Left forelimb (tissue), 1 donor: ENCODE data around the gene KHDC4.
"Not testable (repeated sequence)": the region's sequence is repeated elsewhere in the genome, so short reads cannot be mapped to it uniquely, and the experiment has no call there.

Experiments used
- DNase-seq: peaks from one replicate; pipeline ENCODE4 v3.0.0-alpha.2; 2018; ENCODE audit warnings: low spot score

Gene KHDC4

DNA sequence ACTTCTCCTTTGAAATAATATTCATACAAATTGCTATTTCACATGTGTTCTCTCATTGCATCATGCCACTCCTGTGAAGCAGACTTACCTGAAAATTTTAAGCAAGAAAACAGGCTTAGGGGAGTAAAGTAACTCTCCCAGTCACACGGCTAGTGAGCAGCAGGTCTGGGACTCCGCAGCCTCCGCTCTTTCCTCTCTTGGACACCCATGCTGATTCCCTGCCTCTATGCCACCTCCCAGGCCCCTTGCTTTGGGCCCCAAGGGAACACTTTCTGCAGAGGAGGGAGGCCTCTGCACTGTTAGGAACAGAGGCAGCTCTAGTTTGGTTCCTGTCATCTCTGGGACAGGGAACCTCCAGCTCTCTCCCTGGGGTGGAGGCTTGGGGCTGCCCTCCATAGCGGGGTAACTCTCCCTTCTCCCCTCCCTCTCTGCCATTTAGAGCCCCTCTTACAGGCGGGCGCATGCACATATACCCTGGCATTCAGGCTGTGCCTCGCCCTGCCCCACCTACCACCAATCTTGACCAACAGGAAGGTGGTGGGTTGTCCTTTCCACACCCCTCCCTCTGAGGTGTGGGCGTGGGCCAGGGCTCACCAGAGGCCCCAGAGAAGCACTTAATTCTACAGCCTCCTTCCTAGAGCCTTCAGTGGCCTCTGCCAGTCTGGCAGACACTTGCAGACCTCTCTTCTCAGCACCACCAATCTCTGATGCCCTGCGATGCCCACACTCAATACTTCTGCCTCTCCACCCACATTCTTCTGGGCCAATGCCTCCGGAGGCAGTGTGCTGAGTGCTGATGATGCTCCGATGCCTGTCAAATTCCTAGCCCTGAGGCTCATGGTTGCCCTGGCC is 7.0 kb upstream of the KHDC4 start, which contains the start of gene RXFP4:
RXFP4 (plus strand) TSS at position 646 of the 852 bp plus-strand sequence; CDS start at position 718, 72 bp downstream.
- DNase-seq: no peak

DNA sequence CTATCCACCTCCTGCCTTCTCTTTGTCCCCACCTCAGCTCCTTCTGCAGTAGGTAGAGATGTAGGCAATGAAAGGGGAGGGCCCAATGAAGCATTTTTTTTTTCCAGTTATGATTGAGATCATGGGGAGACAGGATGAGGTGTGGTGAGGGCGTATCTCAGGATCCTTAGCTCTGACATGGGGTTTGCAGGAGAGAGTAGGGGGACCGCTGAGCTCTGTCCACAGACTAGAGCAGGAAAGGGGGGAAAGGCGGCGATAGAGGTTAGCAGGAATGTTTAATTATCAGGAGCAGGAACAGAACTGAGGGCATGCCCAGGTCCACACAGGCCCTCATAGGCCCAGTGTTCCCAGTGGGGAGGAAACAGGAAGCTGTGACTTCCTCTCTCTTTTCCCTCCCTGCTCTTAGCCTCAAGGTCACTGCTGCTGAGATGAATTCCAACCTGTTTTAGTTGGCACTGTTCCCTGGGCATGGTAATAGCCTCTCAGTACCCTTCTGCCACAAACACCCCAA is 6.3 kb upstream of the KHDC4 start:
- DNase-seq: no peak

DNA sequence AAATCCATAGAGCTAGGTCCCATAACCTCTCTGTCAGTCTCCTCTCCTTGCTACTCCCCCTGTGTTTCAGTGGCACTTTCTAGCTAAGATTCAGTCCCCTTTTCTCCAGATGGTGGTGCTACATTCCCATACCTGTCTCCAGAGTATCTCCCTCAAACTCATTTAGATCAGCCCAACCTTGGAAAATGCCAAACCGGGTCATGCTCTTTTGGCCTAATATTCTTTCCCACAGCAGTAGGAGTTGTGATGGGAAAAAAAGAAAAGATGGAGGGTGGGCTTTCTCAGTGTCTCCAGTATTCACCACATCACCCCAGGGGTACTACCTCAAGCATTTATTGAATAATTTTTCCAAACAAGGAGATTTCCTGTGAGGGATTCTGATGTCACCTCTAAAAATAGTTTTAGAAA is 4.0 kb upstream of the KHDC4 start:
- peak; percentile 33 for DNase-seq

DNA sequence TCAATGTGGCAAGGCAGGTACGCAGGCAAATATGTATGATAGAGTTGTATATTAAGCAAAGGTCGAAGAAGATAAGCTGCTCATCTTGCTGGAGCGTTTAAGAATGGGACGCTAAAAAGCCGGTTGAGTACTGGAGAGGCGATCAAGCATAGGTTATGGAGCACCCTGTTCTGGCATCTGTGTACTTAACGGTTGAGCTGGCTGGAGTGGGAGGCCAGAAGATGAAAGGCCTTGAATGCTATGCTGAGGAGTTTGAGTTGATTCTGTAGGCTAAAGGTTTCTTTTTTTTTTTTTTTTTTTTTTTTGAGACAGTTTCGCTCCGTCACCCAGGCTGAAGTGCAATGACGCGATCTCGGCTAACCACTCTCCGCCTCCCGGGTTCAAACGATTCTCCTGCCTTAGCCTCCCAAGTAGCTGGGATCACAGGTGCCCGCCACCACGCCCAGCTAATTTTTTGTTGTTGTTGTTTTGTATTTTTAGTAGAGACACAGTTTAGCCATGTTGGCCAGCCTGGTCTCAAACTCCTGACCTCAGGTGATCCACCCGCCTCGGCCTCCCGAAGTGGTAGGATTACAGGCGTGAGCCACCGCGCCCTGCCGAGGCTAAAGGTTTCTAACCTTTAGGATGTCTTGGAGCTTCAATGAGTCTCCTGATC is 850 bp upstream of the KHDC4 start:
- DNase-seq: no peak

DNA sequence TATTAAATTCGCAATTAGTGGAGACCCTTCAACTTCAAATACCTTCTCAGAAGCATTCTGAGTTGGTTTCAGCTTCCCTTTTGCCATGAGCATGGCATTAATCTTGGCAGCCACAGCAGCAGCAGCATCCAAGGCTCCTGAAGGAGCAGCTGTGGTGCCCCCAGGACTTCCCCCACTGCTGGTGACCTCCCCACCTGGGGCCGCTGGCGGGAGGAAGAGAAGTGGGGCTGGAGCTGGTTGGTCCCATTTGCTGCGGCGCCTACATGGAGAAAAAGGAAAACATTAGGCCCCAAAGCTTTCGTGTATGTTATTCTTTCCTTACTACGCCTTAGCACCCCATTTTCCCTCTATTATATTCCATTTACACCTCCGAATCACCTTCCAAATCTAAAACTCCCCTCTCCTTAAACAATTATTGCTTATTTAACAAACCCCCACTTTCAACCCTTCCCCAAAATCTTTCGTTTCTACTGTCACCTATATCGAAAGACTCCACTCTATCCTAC is 569 bp downstream of the KHDC4 start:
- DNase-seq: no peak

DNA sequence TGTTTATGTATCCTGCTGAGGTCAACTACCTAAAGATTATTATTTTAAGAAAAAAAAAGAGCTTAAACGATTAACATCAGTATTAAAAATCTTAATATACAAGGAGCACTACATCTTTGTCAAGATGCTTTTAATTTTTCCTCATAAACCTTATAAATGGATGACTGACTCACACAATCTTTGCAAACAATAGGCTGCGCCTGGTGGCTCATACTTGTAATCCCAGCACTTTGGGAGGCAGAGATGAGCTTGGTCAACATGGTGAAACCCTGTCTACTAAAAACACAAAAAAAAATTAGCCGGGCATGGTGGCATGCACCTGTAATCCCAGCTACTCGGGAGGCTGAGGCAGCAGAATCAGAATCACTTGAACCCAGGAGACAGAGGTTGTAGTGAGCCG is 1.7 kb downstream of the KHDC4 start:
- DNase-seq: no peak

DNA sequence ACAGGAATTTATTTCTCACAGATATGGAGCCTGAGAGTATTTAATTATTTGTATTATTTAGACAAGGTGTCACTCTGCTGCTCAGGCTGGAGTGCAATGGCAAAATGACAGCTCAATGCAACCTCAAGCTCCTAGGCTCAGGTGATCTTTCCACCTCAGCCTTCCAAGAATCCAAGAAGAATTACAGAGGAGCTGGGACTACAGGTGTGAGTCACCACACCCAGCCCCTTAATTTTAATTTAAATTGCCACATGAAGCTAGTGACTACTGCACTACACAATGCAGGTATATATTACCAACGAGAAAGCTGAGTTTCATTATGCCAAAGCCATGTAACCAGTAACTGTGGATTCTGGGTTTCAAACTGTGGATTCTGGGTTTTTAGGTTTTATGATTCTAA is 2.1 kb downstream of the KHDC4 start:
- no peak for DNase-seq

DNA sequence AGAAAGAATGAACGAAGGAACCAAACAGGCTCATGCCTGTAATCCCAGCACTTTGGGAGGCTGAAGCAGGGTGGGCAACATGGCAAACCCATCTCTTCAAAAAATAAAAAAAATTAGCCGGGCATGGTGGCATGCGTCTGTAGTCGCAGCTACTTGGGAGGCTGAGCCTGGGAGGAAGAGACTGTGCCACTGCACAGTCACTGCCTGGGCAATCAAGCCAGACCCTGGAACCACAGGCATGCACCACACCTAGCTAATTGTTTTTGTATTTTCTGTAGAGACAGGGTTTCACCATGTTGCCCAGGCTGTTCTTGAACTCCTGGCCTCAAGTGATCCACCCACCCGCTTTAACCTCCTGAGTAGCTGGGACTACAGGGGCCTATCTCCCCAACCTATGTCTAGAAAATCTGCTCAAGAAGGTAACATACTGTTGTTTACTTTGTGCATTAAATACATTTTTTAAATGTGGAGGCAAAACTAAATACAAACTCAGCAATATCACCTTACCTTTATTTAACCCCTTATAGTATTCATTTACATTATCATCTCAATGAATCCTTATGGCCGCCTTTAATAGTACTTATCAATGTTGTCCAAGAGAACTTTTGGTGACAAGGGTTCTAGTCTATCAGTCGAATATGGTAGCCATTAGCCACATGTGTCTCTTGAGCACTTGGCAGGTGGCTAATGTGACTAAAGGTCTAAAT is 2.7 kb downstream of the KHDC4 start:
- DNase-seq: no peak

DNA sequence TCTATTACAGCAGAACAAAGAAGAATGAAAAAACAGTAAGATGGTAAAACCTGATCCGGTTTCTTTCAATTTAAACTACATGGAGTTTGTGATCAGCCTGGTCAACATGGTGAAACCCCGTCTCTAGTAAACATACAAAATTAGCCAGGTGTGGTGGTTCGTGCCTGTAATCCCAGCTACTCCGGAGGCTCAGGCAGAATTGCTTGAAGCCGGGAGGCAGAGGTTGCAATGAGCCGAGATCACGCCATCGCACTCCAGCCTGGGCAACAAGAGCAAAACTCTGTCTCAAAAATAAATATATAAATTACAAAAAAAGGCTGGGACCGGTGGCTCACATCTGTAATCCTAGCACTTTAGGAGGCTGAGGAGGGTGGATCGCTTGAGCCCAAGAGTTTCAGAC is 3.5 kb downstream of the KHDC4 start:
- not testable (repeated sequence) for DNase-seq

DNA sequence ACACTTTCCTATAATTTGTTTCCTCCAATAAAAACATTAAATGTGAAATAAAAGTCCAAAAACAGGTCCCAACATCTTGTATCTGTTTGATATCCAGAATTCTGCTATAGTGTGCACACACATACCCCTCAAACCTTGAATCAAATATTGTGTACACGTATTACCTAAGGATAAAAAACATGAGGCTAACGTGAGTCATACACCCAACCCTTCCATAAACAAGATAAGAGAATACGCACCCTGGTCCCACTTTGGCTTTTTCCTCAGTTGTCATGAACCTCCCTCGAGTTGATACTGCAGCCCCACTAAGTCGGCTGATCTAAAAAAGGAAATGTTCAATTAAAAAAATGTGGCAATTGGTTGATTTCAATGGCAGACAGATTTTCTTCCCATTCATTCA is 5.2 kb downstream of the KHDC4 start:
- no peak for DNase-seq

DNA sequence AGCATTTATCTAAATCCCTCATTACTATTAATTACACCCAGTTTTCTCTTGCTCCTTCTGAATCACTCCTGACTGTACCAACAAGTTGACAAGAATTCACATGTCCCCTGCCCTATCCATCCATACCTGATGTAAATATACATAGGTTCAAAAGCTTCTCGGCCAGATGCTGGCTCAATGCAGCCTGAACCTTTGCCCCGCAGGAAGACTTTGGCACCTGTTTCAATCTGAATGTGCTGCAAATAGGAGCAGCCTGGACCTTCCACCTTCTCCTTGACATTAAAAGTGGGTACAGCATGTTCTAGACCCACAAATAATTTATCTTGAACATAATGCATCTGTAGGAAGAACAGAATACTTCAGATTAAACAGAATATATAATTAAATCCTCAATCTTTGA is 8.7 kb downstream of the KHDC4 start:
- DNase-seq: no peak

DNA sequence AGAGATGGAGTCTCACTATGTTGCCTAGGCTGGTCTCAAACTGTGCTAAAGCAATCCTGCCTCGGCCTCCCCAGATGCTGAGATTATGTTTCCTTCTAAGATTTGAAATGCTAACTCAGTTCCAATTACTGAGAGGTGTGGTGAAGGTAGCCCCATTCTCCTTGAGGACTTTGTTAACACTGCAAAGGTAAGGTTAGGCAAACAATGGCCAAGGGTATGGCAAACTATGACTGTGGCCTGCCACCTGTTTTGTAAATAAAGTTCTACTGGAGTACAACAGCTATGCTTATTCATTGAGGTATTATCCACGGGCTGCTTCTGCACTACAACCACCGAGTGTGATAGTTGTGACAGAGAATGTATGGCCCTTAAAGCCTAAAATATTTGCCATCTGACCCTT is 13.5 kb downstream of the KHDC4 start:
- no peak for DNase-seq

DNA sequence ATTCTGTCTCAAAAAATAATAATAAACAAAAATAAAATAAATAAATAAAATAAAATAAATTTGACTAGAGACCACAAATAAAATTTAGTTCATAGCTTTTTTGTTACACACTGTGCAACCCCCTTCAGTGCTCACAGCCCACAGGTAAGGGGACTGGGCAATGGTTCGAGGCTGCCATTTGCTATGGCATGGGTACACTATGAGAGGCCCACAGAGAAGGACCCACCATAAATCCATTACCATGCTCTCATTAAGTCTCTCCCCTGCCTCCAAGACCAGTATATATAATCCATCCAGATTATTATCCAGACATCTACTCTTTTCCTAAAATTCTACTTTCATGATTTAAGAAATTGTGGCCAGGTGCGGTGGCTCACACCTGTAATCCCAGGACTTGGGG is 14.4 kb downstream of the KHDC4 start:
- no peak for DNase-seq

DNA sequence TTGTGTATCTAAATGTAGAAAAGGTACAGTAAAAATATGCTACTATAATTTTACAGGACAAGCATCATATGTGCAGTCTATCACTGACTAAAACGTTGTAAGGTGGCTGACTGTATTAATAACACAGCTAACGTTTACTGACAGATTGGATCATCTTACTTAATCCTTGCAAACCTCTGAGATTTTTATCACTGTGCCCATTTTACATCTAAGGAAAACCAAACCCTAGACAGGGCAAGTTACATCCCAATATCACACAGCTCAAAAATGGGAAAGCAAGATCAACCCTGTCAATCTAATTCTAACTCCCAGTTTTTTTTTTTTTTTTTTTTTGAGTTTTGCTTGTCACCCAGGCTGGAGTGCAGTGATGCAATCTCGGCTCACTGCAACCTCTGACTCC is 15.6 kb downstream of the KHDC4 start:
- DNase-seq: no peak

DNA sequence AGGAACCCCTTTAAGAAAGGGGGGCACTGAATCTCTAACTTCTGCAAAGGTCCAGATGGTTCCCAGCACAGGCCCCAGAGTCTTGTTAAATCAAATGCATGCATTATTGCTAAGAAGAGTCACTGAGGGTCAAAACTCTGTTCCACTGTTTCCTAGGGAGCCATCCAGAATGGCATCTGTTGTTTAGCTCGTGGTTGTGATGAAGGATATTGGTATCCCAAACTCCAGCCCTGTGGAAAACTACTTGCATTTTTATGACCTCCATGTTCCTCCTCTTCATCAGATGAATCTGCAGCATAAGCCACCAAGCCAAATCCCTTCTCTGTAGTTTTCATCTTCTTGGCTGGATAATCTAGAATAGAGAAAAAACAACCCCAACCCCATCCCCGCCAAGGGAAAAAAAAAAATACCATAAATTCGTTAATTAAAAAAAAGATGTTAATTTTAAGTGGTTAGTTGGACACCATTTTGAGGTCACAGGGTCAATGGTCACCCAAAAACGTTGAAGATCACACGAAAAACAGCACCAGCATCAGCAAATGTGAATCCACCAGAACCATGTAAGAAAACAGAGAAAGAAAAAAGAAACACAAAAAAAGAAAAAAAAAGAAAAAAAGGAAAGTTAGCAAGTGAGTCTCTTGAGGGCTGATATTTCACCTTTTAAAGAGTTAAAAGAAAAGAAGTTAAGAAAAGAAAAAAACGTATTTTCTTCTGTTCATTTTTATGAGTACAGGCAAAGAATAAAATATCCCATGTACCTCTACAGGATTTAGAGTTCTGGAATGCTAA is 20.1 kb downstream of the KHDC4 start:
- DNase-seq: no peak

DNA sequence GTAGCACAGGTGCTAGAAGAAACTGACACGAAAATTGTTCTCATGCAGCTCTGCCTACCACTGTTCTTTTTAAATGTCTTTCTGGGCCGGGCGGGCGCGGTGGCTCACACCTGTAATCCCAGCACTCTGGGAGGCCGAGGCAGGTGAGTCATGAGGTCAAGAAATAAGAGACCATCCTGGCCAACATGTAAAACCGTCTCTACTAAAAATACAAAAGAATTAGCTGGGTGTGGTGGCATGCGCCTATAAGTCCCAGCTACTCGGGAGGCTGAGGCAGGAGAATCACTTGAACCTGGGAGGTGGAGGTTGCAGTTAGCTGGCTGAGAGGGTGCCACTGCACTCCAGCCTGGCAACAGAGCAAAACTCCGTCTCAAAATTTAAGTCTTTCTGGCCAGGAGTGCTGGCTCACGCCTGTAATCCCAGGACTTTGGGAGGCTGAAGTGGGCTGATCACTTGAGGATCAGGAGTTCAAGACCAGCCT is 22.1 kb downstream of the KHDC4 start:
- DNase-seq: no peak

DNA sequence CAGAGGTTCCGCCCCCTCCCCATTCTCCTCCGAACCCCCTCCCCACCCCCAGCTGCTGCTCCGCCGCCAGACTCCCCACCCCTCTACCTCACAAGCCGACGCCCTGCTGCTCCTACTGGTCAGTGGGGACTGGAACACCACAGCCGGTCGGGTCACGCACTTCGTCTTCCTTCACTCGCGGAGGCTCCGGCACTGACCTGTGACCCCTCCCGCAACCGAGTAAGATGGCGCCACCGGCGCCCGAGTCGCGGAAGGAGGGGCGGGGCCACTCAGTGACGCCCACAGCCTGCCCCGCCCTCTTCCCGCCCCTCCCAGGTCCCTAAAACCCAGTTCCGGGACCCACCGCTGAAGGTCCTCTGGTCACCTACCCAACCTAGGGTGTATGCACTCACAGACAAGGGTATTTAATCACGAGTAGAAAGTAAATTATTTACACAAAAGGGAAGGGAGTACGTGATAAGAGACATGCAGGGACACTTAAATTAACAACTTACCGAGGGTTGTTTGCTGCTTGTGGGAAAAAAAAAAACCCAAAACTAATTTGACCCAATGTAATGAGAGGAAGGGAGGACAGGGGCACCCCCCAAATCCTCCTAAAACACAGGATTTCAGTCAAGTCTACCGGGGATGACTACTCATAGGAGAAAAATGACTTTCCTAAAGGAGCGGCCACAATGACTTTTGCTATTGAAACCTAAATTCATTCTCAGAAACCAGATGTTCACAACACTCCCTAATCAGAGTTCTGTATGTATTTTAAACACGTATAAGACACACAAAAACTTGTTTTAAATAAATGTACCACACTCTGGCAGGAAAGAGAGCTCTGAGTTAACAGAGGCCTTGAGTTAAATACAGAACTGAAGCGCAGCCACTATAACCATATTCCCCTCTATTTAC is 22.8 kb downstream of the KHDC4 start, which contains the start of gene RIT1:
RIT1 (minus strand) TSS at position 194 of the 900 bp plus-strand sequence. CDS start 588 bp downstream, outside the sequence.
- DNase-seq: peak; percentile 88

DNA sequence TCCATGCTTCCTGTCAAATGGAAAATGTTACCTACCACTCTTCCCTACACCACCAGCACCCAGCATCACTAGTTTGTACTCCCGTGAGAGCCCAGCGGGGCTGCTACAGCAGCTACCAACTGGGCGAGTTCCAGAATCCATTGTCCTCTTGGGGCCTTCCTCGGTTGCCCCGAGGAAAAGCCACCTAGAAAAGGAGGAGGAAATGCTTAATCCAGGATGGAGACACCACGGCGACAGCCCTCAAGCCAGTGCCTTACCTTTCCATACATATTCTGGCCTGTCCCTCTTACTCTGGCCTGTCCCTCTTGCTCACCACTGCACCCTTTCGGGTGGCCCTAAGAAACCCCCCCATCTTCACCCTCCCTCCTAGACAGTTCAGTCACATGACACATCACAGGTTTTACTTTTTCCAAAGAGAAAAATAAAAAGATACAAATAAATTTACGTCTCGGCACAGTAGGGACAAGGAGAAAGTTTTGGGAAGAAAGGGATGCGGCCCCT is 23.5 kb downstream of the KHDC4 start:
- no peak for DNase-seq

DNA sequence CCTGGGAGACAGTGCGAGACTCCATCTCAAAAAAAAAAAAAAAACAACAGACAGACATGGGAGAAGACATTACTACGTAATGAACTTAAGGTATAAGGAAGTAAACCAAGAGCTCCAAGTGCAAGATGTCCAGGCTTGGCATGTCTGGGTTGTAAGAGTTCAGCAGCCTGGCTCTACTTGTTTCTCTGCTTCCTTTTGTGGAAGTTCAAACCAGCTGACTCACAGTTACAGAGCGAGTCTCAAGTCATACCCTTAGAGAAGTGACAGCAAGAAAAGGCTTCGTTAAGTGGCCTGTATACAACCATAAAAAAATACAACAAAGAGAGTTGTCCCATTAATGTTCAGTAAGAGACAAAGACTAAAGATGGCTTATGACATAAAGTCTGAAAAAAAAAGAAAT is 24.3 kb downstream of the KHDC4 start:
- no peak for DNase-seq

DNA sequence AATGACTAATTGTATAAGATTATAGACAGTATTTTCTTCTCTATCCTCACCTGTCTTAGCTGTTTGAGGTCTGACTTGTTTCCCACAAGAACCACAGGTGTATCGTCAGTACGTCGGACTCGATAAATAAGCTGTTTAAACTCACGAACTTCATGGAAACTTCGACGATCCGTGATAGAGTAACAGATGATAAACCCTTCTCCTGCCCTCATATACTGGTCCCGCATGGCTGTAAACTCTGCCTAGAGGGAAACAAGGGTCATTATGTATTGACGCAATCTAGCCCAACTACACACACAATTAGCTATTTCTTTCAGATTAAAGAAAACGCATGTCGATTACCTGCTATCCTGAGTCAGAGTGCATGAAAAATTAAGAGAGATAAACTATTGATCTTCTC is 30.0 kb downstream of the KHDC4 start:
- no peak for DNase-seq
